Peyer's patch (tissue), 4 donors: ENCODE results near the gene FAM174B. TPM values are rescaled to one million over a fixed set of nuclear protein-coding genes. Genes with fewer than 3 reads are reported as not detected.
A peak's percentile ranks its signal among the peaks of the same experiment; 100 is the strongest.

Experiments
- DNase-seq, 3 donors: peaks; one replicate each; pipeline ENCODE4 v3.0.0-alpha.2; 2017 to 2019
- H3K27ac ChIP-seq, 4 donors: fragments of 200-600 bp; sonication (generic); one replicate each; pipeline ENCODE4 v1.5.1; 2016 to 2019
- H3K27me3 ChIP-seq, 2 donors: fragments of 200-600 bp; sonication (generic); one replicate each; pipeline ENCODE4 v1.5.1; 2019
- H3K36me3 ChIP-seq, 3 donors: fragments of 200-600 bp; sonication (generic); one replicate each; pipeline ENCODE4 v1.5.1; 2016 to 2019
- H3K4me1 ChIP-seq, 4 donors: fragments of 200-600 bp; sonication (generic); one replicate each; pipeline ENCODE4 v1.5.1; 2016 to 2019
- H3K4me3 ChIP-seq, 4 donors: fragments of 200-600 bp; sonication (generic); 1 replicate in 3 of 4; 2 replicates in 1 of 4; pipeline ENCODE4 v1.5.1; 2016 to 2019; ENCODE audit warnings: mild to moderate bottlenecking in 1 of 4
- H3K9me3 ChIP-seq, 4 donors: fragments of 200-600 bp; sonication (generic); one replicate each; pipeline ENCODE4 v1.5.1; 2016 to 2019; ENCODE audit warnings: mild to moderate bottlenecking in 1 of 4
- POLR2A ChIP-seq, 2 donors: fragments of 450-650 bp; IDR thresholded peaks; one replicate each; pipeline ENCODE4 v1.5.1; 2017; ENCODE audit warnings: antibody characterized with exemption in 2 of 2, mild to moderate bottlenecking in 2 of 2, moderate library complexity in 2 of 2
- total RNA-seq, 4 donors: library from RNA; depleted of rRNA; stranded (reverse); fragments of >200 nt; gene quantifications; one replicate each; pipeline ENCODE4 v1.1.0, GENCODE V29; 2016
- TF ChIP-seq, protein P1 (sequence below), 6 experiments: fragments of 450-650 bp in 4 of 6; fragments of 200-600 bp in 2 of 6; sonication (generic) in 1 of 6; IDR thresholded peaks; one replicate each; pipeline ENCODE4 v1.5.1; 2017 to 2019; ENCODE audit warnings: antibody characterized with exemption in 6 of 6, mild to moderate bottlenecking in 3 of 6, moderate library complexity in 1 of 6

FAM174B gene
- total RNA-seq, 4 donors from 2014 or later: 9.0 to 14.0 (median 11.4) TPM

- TF ChIP-seq POLR2A (IDR thresholded peaks at IDR 0.05): no peak
- TF ChIP-seq, protein P1, sequence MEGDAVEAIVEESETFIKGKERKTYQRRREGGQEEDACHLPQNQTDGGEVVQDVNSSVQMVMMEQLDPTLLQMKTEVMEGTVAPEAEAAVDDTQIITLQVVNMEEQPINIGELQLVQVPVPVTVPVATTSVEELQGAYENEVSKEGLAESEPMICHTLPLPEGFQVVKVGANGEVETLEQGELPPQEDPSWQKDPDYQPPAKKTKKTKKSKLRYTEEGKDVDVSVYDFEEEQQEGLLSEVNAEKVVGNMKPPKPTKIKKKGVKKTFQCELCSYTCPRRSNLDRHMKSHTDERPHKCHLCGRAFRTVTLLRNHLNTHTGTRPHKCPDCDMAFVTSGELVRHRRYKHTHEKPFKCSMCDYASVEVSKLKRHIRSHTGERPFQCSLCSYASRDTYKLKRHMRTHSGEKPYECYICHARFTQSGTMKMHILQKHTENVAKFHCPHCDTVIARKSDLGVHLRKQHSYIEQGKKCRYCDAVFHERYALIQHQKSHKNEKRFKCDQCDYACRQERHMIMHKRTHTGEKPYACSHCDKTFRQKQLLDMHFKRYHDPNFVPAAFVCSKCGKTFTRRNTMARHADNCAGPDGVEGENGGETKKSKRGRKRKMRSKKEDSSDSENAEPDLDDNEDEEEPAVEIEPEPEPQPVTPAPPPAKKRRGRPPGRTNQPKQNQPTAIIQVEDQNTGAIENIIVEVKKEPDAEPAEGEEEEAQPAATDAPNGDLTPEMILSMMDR (IDR thresholded peaks at IDR 0.05): no peak
- H3K27ac ChIP-seq: no peak overlapping the region
- H3K9me3 ChIP-seq: no peaks in the 10 kb centered on the region
- H3K4me1 ChIP-seq: peaks cover 0 to 8% (median 0%) of the 10 kb centered on the region in 4 donors
- H3K27me3 ChIP-seq: no peaks in the 10 kb centered on the region
- no peak overlapping the region for H3K4me3 ChIP-seq
- no peaks in the 10 kb centered on the region for H3K36me3 ChIP-seq
- no peak for DNase-seq
Observed at GRCh38 chr15:92648190-92648875, 7.2 kb downstream of the FAM174B start.

- Histone ChIP-seq H3K9me3 (no peaks in the 10 kb centered on the region), H3K4me1 (peaks cover 0 to 8% (median 0%) of the 10 kb centered on the region in 4 donors), H3K4me3 (no peak overlapping the region), H3K27ac (no peak overlapping the region), H3K36me3 (no peaks in the 10 kb centered on the region), H3K27me3 (no peaks in the 10 kb centered on the region)
- TF ChIP-seq POLR2A (IDR thresholded peaks at IDR 0.05): no peak
- TF ChIP-seq, protein P1 (IDR thresholded peaks at IDR 0.05): no peak
- no peak for DNase-seq
Observed at GRCh38 chr15:92647467-92648163, 8.0 kb downstream of the FAM174B start.

- no peak overlapping the region for H3K27ac ChIP-seq
- peaks cover 0 to 8% (median 0%) of the 10 kb centered on the region in 4 donors for H3K4me1 ChIP-seq
Observed at GRCh38 chr15:92646216-92646615, 9.4 kb downstream of the FAM174B start.

DNA sequence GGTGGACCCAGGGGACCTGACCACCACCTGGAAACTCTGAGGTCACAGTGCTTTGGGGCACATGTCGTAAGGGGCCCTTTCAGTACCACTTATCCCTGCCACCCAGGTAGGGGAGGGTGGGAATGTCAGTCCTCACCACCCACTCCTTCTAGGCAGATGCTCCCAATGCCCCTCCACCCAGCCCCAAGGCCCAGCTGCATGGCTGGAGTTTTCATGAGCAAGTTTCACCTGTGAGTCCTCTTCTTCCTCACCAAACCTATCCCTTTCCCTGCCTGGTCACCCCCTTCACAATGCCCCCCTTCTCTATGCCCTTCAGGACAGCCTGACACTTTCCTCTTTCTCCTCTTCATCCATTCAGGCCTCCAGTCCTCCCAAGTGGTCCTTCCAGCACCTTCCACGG, 9.8 kb downstream of the FAM174B start:
- no peak for DNase-seq
- TF ChIP-seq, protein P1 (IDR thresholded peaks at IDR 0.05): no peak
- no peak for TF ChIP-seq POLR2A (IDR thresholded peaks at IDR 0.05)
- peaks cover 0 to 8% (median 0%) of the 10 kb centered on the region in 4 donors for H3K4me1 ChIP-seq
- H3K9me3 ChIP-seq: no peaks in the 10 kb centered on the region
- no peak overlapping the region for H3K27ac ChIP-seq
- H3K36me3 ChIP-seq: no peaks in the 10 kb centered on the region
- no peak overlapping the region for H3K4me3 ChIP-seq
- no peaks in the 10 kb centered on the region for H3K27me3 ChIP-seq

More at GRCh38 chr15:92646216-92646615, 9.4 kb downstream of the FAM174B start:
- Histone ChIP-seq H3K9me3 (no peaks in the 10 kb centered on the region), H3K36me3 (no peaks in the 10 kb centered on the region), H3K4me3 (no peak overlapping the region), H3K27me3 (no peaks in the 10 kb centered on the region)
- TF ChIP-seq POLR2A (IDR thresholded peaks at IDR 0.05): no peak
- TF ChIP-seq, protein P1 (IDR thresholded peaks at IDR 0.05): no peak
- no peak for DNase-seq

GRCh38 chr15:92645051-92645631, 10.4 kb downstream of the FAM174B start:
- DNase-seq: no peak
- no peaks in the 10 kb centered on the region for H3K9me3 ChIP-seq
- H3K27me3 ChIP-seq: no peaks in the 10 kb centered on the region
- TF ChIP-seq, protein P1 (IDR thresholded peaks at IDR 0.05): no peak
- TF ChIP-seq POLR2A (IDR thresholded peaks at IDR 0.05): no peak
- H3K4me1 ChIP-seq: peaks cover 0 to 8% (median 0%) of the 10 kb centered on the region in 4 donors
- no peak overlapping the region for H3K4me3 ChIP-seq
- H3K27ac ChIP-seq: peak overlapping the region in 1 of 4 donors; percentile 8
- H3K36me3 ChIP-seq: no peaks in the 10 kb centered on the region
